Progenitor cell of endocrine pancreas (in vitro differentiated cells): ENCODE measurements around the gene SUPT3H. TPM values are rescaled to one million over a fixed set of nuclear protein-coding genes. Genes with fewer than 3 reads are reported as not detected.

Experiments
- DNase-seq: peaks from one replicate; pipeline ENCODE4 v3.0.0; 2021; ENCODE audit warnings: low spot score; ENCODE audit not compliant: unreplicated experiment
- H3K27ac Mint-ChIP-seq: 2 replicates; pipeline ENCODE4 v1.8.0; 2021; ENCODE audit warnings: mild to moderate bottlenecking, moderate library complexity, mixed read lengths
- H3K27me3 Mint-ChIP-seq: 2 replicates; pipeline ENCODE4 v1.8.0; 2021; ENCODE audit warnings: mixed read lengths
- H3K36me3 Mint-ChIP-seq: 2 replicates; pipeline ENCODE4 v1.8.0; 2022; ENCODE audit warnings: mixed read lengths; ENCODE audit not compliant: insufficient read depth
- H3K4me1 Mint-ChIP-seq: 2 replicates; pipeline ENCODE4 v1.8.0; 2021; ENCODE audit warnings: low read depth, mixed read lengths
- H3K4me3 Mint-ChIP-seq: 2 replicates; pipeline ENCODE4 v1.8.0; 2021; ENCODE audit warnings: low read depth, mild to moderate bottlenecking, moderate library complexity, mixed read lengths
- H3K9me3 Mint-ChIP-seq: 2 replicates; pipeline ENCODE4 v1.8.0; 2021; ENCODE audit warnings: low read depth, mixed read lengths
- CTCF ChIP-seq: fragments of 200-600 bp; sonication (generic); IDR thresholded peaks from one replicate; pipeline ENCODE4 v1.5.0; 2021; ENCODE audit warnings: antibody characterized with exemption, mild to moderate bottlenecking; ENCODE audit not compliant: unreplicated experiment
- total RNA-seq: library from RNA; stranded (reverse); gene quantifications from 2 replicates; pipeline ENCODE4 v1.2.1, GENCODE V29; 2021

Gene SUPT3H
- total RNA-seq, 1 donor from 2014 or later: 40.5 TPM

- Mint-ChIP-seq H3K4me3 (no peak overlapping the region), H3K36me3 (peaks cover 3% of the 10 kb centered on the region), H3K4me1 (no peaks in the 10 kb centered on the region), H3K27me3 (no peaks in the 10 kb centered on the region), H3K9me3 (no peaks in the 10 kb centered on the region), H3K27ac (no peak overlapping the region)
- no peak for TF ChIP-seq CTCF
- no peak for DNase-seq
These were observed 374.3 kb downstream of the SUPT3H start for GRCh38 chr6:45003387-45003786.

GRCh38 chr6:45002390-45003105 lies 375.2 kb downstream of the SUPT3H start:
- H3K27ac Mint-ChIP-seq: no peak overlapping the region
- no peaks in the 10 kb centered on the region for H3K4me1 Mint-ChIP-seq
- H3K4me3 Mint-ChIP-seq: no peak overlapping the region
- no peaks in the 10 kb centered on the region for H3K9me3 Mint-ChIP-seq
- TF ChIP-seq CTCF: no peak
- DNase-seq: no peak
- peaks cover 3% of the 10 kb centered on the region for H3K36me3 Mint-ChIP-seq
- no peaks in the 10 kb centered on the region for H3K27me3 Mint-ChIP-seq

GRCh38 chr6:45001663-45002062 lies 376.1 kb downstream of the SUPT3H start:
- DNase-seq: no peak
- H3K36me3 Mint-ChIP-seq: peaks cover 1% of the 10 kb centered on the region
- H3K27ac Mint-ChIP-seq: no peak overlapping the region
- no peaks in the 10 kb centered on the region for H3K4me1 Mint-ChIP-seq
- no peak for TF ChIP-seq CTCF
- no peaks in the 10 kb centered on the region for H3K27me3 Mint-ChIP-seq
- no peaks in the 10 kb centered on the region for H3K9me3 Mint-ChIP-seq
- H3K4me3 Mint-ChIP-seq: no peak overlapping the region

GRCh38 chr6:45000833-45001232 lies 376.9 kb downstream of the SUPT3H start:
- no peaks in the 10 kb centered on the region for H3K4me1 Mint-ChIP-seq
- TF ChIP-seq CTCF: no peak
- no peak overlapping the region for H3K27ac Mint-ChIP-seq
- peaks cover 1% of the 10 kb centered on the region for H3K36me3 Mint-ChIP-seq
- H3K4me3 Mint-ChIP-seq: no peak overlapping the region
- DNase-seq: no peak
- no peaks in the 10 kb centered on the region for H3K9me3 Mint-ChIP-seq
- no peaks in the 10 kb centered on the region for H3K27me3 Mint-ChIP-seq

- Mint-ChIP-seq H3K4me3 (no peak overlapping the region), H3K27me3 (no peaks in the 10 kb centered on the region), H3K27ac (no peak overlapping the region), H3K4me1 (no peaks in the 10 kb centered on the region), H3K9me3 (no peaks in the 10 kb centered on the region), H3K36me3 (peaks cover 1% of the 10 kb centered on the region)
- no peak for TF ChIP-seq CTCF
- DNase-seq: no peak
These were observed 378.7 kb downstream of the SUPT3H start for GRCh38 chr6:44999066-44999465.
